Stimulated activated CD8-positive, alpha-beta memory T cell treated with anti-CD3 and anti-CD28 coated beads, Interleukin-7, amount 100 ng/mL, for 24 hours (primary cell): ENCODE data around the gene AMIGO1.

Experiments
- DNase-seq: peaks from one replicate; pipeline ENCODE4 v3.0.0-alpha.2; 2020; ENCODE audit warnings: low read depth

The AMIGO1 gene

GRCh38 chr1:109454497-109455133, 54.9 kb downstream of the AMIGO1 start:
- no peak for DNase-seq
